ENCODE measurements around the gene ANGPT4.

GRCh38 chr20:946826-947225 lies 30.7 kb upstream of the ANGPT4 start:
- no peak for TF ChIP-seq POLR2A (IDR thresholded peaks at IDR 0.05)
- TF ChIP-seq CTCF (IDR thresholded peaks at IDR 0.05 in 4 of 5, conservative IDR thresholded peaks at IDR 0.05 in 1 of 5), result no peak

All from gastrocnemius medialis (tissue), 4 donors.